ENCODE measurements around the gene EVPLL. TPM values are rescaled to one million over a fixed set of nuclear protein-coding genes. Genes with fewer than 3 reads are reported as not detected.
"Not testable (repeated sequence)": the region's sequence is repeated elsewhere in the genome, so short reads cannot be mapped to it uniquely, and the experiment has no call there.

Gene EVPLL
- total RNA-seq, 4 donors from 2014 or later, result not detected

GRCh38 chr17:18368946-18369345 is 8.6 kb upstream of the EVPLL start:
- Histone ChIP-seq H3K36me3 (no peaks in the 10 kb centered on the region), H3K9me3 (no peaks in the 10 kb centered on the region), H3K27me3 (no peaks in the 10 kb centered on the region), H3K4me1 (peaks cover 0 to under 1% of the 10 kb centered on the region in 2 donors), H3K4me3 (no peak overlapping the region), H3K27ac (no peak overlapping the region)
- in situ Hi-C loops (cut with MboI; ENCODE audit: low sequenced_read_pairs in 4 of 4) (no loop called here), intact Hi-C loops (cut with DNase I; ENCODE audit: low total_unique reads) (no loop called here)
- no peak for DNase-seq
- TF ChIP-seq POLR2A (IDR thresholded peaks at IDR 0.05) (no peak), CTCF (IDR thresholded peaks at IDR 0.05 in 4 of 5, conservative IDR thresholded peaks at IDR 0.05 in 1 of 5) (no peak)
- no peak for ATAC-seq

- Histone ChIP-seq H3K36me3 (no peaks in the 10 kb centered on the region), H3K9me3 (no peaks in the 10 kb centered on the region), H3K27ac (no peak overlapping the region), H3K4me1 (no peaks in the 10 kb centered on the region), H3K27me3 (no peaks in the 10 kb centered on the region), H3K4me3 (no peak overlapping the region)
- TF ChIP-seq POLR2A (IDR thresholded peaks at IDR 0.05) (no peak), CTCF (IDR thresholded peaks at IDR 0.05 in 4 of 5, conservative IDR thresholded peaks at IDR 0.05 in 1 of 5) (no peak)
- in situ Hi-C loops (cut with MboI; ENCODE audit: low sequenced_read_pairs in 4 of 4), result no loop called here
- ATAC-seq (no peak), DNase-seq (no peak)
- intact Hi-C loops (cut with DNase I; ENCODE audit: low total_unique reads), result no loop called here
Observed at GRCh38 chr17:18370761-18371160, 6.8 kb upstream of the EVPLL start.

- no peaks in the 10 kb centered on the region for H3K36me3 ChIP-seq
- H3K9me3 ChIP-seq, result no peaks in the 10 kb centered on the region
- H3K27ac ChIP-seq, result no peak overlapping the region
- no peak for TF ChIP-seq POLR2A (IDR thresholded peaks at IDR 0.05)
- TF ChIP-seq CTCF (IDR thresholded peaks at IDR 0.05 in 4 of 5, conservative IDR thresholded peaks at IDR 0.05 in 1 of 5), result no peak
- DNase-seq, result no peak
- no peaks in the 10 kb centered on the region for H3K4me1 ChIP-seq
- intact Hi-C loops (cut with DNase I; ENCODE audit: low total_unique reads) (no loop called here), in situ Hi-C loops (cut with MboI; ENCODE audit: low sequenced_read_pairs in 4 of 4) (no loop called here)
- ATAC-seq, result no peak
- no peak overlapping the region for H3K4me3 ChIP-seq
- no peaks in the 10 kb centered on the region for H3K27me3 ChIP-seq
Observed at GRCh38 chr17:18371455-18371854, 6.1 kb upstream of the EVPLL start.

GRCh38 chr17:18373181-18373580 is 4.4 kb upstream of the EVPLL start:
- H3K36me3 ChIP-seq; in situ Hi-C loops (cut with MboI; ENCODE audit: low sequenced_read_pairs in 4 of 4); H3K9me3 ChIP-seq; H3K27ac ChIP-seq; H3K4me1 ChIP-seq; H3K4me3 ChIP-seq; DNase-seq; intact Hi-C loops (cut with DNase I; ENCODE audit: low total_unique reads); ATAC-seq; H3K27me3 ChIP-seq: not testable (repeated sequence)

GRCh38 chr17:18374216-18374615 is 3.4 kb upstream of the EVPLL start:
- intact Hi-C loops (cut with DNase I; ENCODE audit: low total_unique reads), result no loop called here
- H3K4me1 ChIP-seq, result no peaks in the 10 kb centered on the region
- no peaks in the 10 kb centered on the region for H3K9me3 ChIP-seq
- H3K4me3 ChIP-seq, result no peak overlapping the region
- H3K36me3 ChIP-seq, result no peaks in the 10 kb centered on the region
- H3K27me3 ChIP-seq, result no peaks in the 10 kb centered on the region
- in situ Hi-C loops (cut with MboI; ENCODE audit: low sequenced_read_pairs in 4 of 4), result no loop called here
- no peak overlapping the region for H3K27ac ChIP-seq
- DNase-seq (no peak), ATAC-seq (no peak)
- TF ChIP-seq POLR2A (IDR thresholded peaks at IDR 0.05) (no peak), CTCF (IDR thresholded peaks at IDR 0.05 in 4 of 5, conservative IDR thresholded peaks at IDR 0.05 in 1 of 5) (no peak)

Measured in gastrocnemius medialis (tissue), 4 donors.